GM18517 (cell line): Measurements from ENCODE around the gene NUB1.

ENCODE experiments used
- ATAC-seq: cut with Tn5 transposase; IDR thresholded peaks from one replicate; pipeline ENCODE4 v1.9.1; 2021; ENCODE audit warnings: mild to moderate bottlenecking, moderate library complexity; ENCODE audit not compliant: unreplicated experiment

The NUB1 gene

GRCh38 chr7:151374726-151375125, 33.1 kb downstream of the NUB1 start:
- ATAC-seq, result no peak

GRCh38 chr7:151375530-151376217, 34.1 kb downstream of the NUB1 start:
- no peak for ATAC-seq

- no peak for ATAC-seq
Measured at GRCh38 chr7:151376218-151376902, 34.7 kb downstream of the NUB1 start.

GRCh38 chr7:151377406-151377805, 35.8 kb downstream of the NUB1 start:
- ATAC-seq, result no peak

- ATAC-seq, result no peak
Measured at GRCh38 chr7:151378011-151378410, 36.4 kb downstream of the NUB1 start.

- no peak for ATAC-seq
Measured at GRCh38 chr7:151378496-151379192, 37.0 kb downstream of the NUB1 start.

GRCh38 chr7:151379193-151379520, 37.5 kb downstream of the NUB1 start:
- no peak for ATAC-seq

- no peak for ATAC-seq
Measured at GRCh38 chr7:151379534-151380198, 38.1 kb downstream of the NUB1 start.

GRCh38 chr7:151380199-151381097, 38.8 kb downstream of the NUB1 start:
- ATAC-seq, result no peak

GRCh38 chr7:151381098-151381347, 39.4 kb downstream of the NUB1 start:
- ATAC-seq, result no peak

- no peak for ATAC-seq
Measured at GRCh38 chr7:151381348-151382078, 39.9 kb downstream of the NUB1 start.

GRCh38 chr7:151382079-151382885, 40.7 kb downstream of the NUB1 start:
- no peak for ATAC-seq

- no peak for ATAC-seq
Measured at GRCh38 chr7:151383638-151384351, 42.2 kb downstream of the NUB1 start.

- no peak for ATAC-seq
Measured at GRCh38 chr7:151384352-151384697, 42.7 kb downstream of the NUB1 start.

GRCh38 chr7:151384776-151385625, 43.4 kb downstream of the NUB1 start:
- ATAC-seq, result no peak

GRCh38 chr7:151385626-151386300, 44.2 kb downstream of the NUB1 start:
- no peak for ATAC-seq
